Fibroblast of mammary gland (primary cell): Measurements from ENCODE around the gene UBQLN3.
A peak's percentile ranks its signal among the peaks of the same experiment; 100 is the strongest.

Experiments
- DNase-seq: peaks from one replicate; pipeline ENCODE4 v3.0.0-alpha.2; 2010; ENCODE audit warnings: low read depth
- H3K4me3 ChIP-seq: 2 replicates; pipeline ENCODE4 v1.5.1; 2011; ENCODE audit warnings: low read depth, mild to moderate bottlenecking, low read length, moderate library complexity; ENCODE audit not compliant: control insufficient read depth
- CTCF ChIP-seq: conservative IDR thresholded peaks from 2 replicates; pipeline ENCODE4 v1.5.1; 2011; ENCODE audit warnings: low read depth, low read length, inconsistent platforms; ENCODE audit not compliant: control insufficient read depth, insufficient read depth

Gene UBQLN3

GRCh38 chr11:5499671-5500070 is 10.1 kb downstream of the UBQLN3 start:
- no peak for TF ChIP-seq CTCF
- H3K4me3 ChIP-seq, result no peak overlapping the region
- DNase-seq, result no peak

GRCh38 chr11:5489576-5490357 is 20.0 kb downstream of the UBQLN3 start:
- no peak for TF ChIP-seq CTCF
- no peak overlapping the region for H3K4me3 ChIP-seq
- DNase-seq, result peak; percentile 34

GRCh38 chr11:5488798-5489399 is 20.9 kb downstream of the UBQLN3 start:
- TF ChIP-seq CTCF, result no peak
- no peak overlapping the region for H3K4me3 ChIP-seq
- no peak for DNase-seq

GRCh38 chr11:5488385-5488784 is 21.4 kb downstream of the UBQLN3 start, which contains the start of gene OR52D1:
OR52D1 (plus strand) TSS chr11:5488685; CDS start chr11:5488707, 22 bp downstream.
- no peak for TF ChIP-seq CTCF
- DNase-seq, result no peak
- no peak within 1 kb of the TSS for H3K4me3 ChIP-seq

- no peak for DNase-seq
- H3K4me3 ChIP-seq, result no peak overlapping the region
- no peak for TF ChIP-seq CTCF
These were observed 23.3 kb downstream of the UBQLN3 start for GRCh38 chr11:5486421-5486820.

- no peak for TF ChIP-seq CTCF
- no peak for DNase-seq
- H3K4me3 ChIP-seq, result no peak overlapping the region
These were observed 23.8 kb downstream of the UBQLN3 start for GRCh38 chr11:5486003-5486402.
